HG03039 (cell line): ENCODE measurements around the gene SLC44A1.
A peak's percentile ranks its signal among the peaks of the same experiment; 100 is the strongest.

Source experiments
- ATAC-seq: cut with Tn5 transposase; IDR thresholded peaks from one replicate; pipeline ENCODE4 v1.9.1; 2021; ENCODE audit warnings: mild to moderate bottlenecking, moderate library complexity; ENCODE audit not compliant: unreplicated experiment

The SLC44A1 gene

DNA sequence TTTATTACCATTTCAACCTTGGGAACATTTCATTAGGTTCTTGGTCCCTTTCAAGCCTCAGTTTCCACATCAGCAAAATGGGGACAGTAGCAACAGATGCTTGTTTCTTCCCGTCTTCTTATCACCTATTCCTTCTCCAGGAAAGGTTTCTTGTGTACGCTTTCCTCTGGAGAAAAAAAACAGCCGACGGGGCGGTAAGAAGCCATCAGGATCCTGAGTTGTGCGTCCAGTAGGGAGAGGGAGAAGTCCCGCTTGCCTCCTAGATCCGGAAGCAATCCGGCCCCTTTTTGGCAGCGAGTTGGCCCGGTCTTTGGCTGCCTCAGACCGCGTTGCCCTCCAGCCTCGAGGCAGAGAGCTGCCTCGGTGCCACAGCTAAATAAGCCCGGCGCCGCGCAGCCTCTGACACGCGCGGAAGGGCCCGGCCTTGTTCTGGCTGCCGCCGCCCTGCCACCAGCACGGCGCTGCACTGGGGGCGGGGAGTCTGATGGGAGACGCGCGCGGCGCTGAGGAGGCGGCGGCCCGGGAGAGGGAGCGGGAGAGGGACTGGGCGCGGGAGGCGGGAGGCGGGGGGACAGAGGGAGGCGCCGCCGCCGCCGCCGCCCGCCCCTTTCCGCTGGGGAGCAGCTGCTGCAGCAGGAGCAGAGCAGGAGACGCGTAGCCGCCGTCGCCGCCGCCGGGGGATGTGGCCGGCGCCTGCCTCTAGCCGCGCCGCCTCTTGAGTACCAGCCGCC lies at the start of gene SLC44A1:
TSS of gene SLC44A1 (plus strand) at position 649 of the 731 bp plus-strand sequence. CDS start 218 bp downstream, outside the sequence.
- peak; percentile 88 for ATAC-seq

DNA sequence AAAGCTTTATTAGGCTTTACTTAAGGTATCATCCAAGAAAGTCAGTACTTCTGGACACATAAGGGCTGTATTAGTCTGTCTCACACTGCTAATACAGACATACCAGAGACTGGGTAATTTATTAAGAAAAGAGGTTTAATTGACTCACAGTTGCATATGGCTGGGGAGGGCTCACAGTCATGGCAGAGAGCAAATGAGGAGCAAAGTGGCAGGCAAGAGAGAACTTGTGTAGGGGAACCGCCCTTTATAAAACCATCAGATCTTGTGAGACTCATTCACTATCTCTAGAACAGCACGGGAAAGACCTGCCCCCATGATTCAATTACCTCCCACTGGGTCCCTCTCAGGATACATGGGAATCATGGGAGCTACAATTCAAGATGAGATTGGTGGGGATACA lies 49.2 kb upstream of the SLC44A1 start:
- ATAC-seq: no peak

DNA sequence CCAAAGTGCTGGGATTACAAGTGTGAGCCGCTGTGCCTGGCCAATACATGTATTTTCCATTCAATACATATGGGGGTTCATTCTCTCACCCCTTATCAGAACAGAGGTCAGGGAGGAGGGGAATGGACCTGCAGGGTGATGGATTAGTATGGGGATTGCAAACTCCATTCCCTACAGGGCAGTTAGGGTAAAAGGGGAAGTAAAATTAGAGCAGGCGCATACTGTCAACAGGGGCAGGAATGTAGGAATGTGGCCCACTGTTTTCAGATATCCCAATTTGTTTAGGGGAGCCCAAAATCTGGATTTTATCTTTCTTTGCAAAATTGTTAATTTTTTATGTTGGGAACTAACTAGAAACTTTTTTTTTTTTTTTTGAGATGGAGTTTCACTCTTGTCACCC lies 46.4 kb upstream of the SLC44A1 start:
- ATAC-seq: no peak

DNA sequence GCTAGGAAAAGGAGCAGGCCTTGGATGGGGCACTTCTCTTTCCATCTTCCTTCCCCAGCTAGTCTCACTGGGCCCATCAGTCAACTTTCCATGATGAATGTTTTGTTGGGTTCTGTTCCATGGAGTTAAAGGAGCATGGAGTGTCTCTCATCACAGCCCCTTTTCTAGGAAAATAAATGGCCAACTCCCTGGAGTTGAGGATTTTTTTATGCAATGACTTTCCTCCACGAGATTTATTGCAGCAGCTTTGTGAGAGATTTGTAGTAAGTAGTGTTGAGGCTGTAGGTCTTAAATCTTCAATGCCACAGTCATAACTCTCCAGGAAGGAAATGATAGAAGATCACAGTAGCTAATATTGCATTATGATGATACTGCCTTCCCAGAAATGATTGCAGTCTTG lies 45.6 kb upstream of the SLC44A1 start:
- no peak for ATAC-seq

DNA sequence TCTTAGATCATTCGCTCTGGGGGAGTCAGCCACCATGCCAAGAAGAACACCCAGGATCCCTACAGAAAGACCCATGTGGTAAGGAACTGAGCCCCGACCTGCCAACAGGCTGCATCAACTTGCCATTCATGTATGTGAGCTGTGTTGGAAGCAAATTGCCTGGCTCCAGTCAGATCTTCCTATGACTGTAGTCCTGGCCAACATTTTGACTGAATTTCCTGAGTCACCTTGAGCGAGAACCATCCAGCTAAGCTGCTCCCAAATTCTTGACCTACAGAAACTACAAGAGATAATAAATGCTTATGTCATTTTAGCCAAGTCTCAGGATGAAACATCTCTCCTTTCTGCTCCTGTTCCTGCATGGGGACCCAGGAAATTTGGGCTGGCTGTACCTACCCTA lies 40.0 kb upstream of the SLC44A1 start:
- no peak for ATAC-seq

- ATAC-seq: no peak
Measured at GRCh38 chr9:105205787-105206495, 38.5 kb upstream of the SLC44A1 start.

DNA sequence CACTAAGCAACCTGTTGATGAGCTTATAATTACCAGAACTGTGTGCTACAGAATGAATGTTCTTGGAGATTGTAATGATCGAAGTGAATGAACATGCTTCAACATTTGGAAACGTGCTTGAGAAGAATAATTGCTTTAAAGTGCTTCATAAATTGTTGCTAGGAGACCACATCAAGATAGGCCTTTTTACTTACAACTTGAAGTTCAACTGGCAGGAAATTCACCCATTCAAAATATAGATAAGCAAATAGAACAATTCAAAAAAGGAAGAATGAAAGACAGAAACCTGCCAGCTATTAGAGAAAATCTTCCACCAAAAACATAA lies 38.0 kb upstream of the SLC44A1 start:
- no peak for ATAC-seq

GRCh38 chr9:105206821-105207699 lies 37.4 kb upstream of the SLC44A1 start:
- no peak for ATAC-seq

- ATAC-seq: no peak
Measured at GRCh38 chr9:105216440-105217178, 27.8 kb upstream of the SLC44A1 start.

DNA sequence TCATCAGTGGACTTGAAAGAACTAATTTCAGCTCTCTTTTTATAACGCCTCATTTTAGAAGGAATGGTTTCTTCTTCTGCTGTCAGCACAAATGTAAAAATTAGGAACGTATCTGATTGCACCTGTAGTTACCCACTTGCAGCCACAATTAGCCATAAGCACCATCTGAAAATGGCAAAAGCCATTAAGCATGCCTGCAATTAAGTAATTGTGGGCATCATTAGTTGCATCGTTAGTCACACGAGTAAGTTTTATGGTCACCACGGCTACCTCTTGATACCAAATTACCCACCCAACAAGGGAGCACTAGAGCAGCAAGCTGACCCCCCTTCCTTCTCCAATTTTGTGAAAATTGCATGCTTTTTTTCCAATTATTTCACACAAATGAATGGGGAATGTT lies 25.8 kb upstream of the SLC44A1 start:
- ATAC-seq: no peak

DNA sequence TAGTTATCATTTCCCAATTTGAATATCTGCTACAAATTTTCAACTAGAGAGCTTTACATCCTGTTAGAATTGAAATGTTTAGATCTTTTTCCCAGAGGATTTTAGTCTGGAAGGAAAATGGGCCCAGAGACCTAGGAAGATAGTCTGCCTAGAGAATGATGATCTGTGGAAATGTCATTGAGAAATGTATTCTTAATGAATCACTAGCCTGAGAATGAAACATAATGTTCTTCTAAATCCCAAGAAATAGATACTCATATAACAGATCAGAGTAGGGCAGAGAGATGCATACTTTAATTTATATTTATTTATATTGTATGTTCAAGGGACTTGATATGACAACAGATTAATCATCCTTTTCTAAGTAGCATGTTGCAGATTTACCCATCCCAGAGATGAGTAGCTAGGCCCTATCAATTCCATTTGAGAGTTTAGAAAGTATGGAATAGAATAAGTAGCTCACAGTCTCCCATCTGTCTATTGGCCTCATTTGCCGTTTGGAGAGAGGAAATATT lies 25.1 kb upstream of the SLC44A1 start:
- no peak for ATAC-seq

DNA sequence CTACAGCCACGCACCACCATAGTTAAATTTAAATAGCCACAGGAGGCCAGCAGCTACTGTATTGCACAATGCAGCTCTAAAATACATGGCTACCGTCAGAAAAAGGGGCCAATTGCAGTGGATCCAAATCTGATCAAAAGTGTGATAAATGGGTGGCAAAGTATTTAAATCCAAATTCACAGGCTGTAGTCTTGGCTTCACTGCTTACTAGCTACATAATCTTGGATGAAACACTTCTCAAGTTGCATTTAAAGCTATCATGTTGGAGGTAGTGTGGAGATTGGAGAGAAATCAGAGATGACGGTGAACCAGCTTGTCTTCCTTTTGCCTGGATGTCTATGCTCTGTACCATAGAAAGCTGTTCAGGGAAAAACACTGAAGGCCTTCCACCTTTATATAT lies 24.0 kb upstream of the SLC44A1 start:
- no peak for ATAC-seq

DNA sequence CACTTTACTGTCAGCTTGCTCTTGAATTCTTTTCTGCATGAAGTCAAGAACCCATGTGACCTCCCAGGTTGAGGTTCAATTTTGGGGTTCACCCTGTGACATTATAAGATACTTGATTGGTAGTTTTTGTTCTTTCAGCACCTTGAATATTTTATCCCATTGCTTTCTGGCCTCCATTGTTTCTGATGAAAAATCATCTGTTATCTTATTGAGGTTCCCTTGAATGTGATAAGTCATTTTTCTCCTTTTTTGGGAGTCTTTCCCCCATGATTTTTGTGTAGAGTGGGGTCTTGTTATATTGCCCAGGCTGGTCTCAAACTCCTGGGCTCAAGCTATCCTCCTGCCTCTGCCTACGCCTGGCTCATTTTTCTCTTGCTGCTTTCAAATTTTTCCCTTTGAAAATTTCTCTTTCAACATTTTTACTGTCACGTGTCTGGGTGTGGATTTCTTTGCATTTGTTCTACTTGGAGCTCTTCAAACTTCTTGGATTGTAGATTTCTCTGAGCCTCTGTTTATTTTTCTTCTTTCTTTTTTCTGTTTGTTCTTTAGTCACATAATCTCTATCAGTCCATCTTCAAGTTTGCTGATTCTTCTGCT lies 20.8 kb upstream of the SLC44A1 start:
- no peak for ATAC-seq

- ATAC-seq: no peak
Measured at GRCh38 chr9:105226055-105226454, 18.4 kb upstream of the SLC44A1 start.

DNA sequence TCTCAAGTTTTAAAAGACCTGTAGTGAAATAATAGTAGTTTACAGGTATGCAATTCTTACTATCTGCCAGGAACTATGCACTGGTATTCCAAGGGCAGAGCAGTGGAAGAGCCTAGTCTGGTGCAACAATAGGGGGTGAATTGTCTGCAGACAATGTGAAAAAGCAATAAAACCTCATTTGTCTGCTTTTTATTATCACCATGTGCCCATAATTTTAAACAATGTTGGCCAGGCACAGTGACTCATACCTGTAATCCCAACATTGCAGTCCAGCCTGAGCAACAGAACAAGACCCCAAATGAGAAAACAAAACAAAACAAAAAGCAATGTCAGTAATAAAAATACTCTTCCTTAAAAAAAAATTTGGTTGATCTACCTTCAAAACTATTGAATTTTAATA lies 12.2 kb upstream of the SLC44A1 start:
- ATAC-seq: no peak

- no peak for ATAC-seq
Measured at GRCh38 chr9:105233873-105234272, 10.6 kb upstream of the SLC44A1 start.

DNA sequence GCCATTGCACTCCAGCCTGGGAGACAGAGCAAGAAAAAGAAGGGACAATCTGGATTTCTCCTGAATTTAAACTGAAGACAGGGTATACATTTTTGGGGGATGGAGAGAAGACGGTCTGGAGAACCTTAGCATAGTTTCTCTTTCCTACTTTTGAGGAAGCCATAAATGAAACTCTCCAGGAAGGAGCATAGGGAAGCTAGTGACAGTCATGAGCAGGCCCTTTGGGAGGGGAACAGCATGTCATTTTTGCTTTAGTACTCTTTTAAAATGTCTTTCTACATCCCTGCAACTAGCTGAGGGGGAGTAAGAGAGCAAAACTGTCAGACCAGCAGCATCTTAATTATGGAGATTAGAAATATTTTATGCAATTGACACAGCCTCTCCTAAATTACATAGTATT lies 8.2 kb upstream of the SLC44A1 start:
- no peak for ATAC-seq

DNA sequence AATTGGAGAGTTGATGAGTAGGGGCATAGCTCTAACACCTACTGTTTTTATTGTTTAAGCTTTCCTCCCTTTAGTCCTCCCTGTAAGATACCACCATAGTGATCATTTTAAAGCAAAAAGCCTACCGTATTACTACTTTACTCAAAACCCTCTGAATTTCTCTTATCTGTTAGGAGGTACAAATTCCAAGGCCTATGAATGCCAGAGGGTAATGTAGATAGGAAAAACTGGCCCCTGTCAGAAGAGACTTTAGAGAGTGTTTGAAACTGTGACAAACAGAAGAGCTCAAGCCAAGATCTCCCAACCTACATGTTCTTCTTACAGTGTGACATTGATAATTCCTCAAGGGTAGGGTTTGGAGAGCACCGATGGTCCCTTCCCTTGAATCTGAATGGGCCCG lies 7.2 kb upstream of the SLC44A1 start:
- ATAC-seq: no peak

DNA sequence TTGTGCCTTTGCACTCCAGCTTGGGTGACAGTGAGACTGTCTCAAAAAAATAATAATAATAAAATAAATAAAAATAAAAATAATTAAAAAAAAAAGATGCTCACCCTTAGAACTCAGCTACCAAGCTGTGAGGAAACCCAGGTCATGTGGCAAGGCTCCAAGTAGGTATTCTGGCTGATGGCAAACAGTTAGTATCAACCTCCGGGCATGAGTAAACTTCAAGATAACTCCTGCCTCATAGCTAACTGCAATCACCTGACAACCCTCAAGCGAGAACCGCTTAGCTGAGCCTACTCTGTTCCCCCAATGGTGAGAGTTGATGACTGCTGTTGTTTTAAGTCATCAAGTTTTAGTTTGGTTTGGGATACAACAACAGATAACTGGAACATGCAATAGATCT lies 6.1 kb upstream of the SLC44A1 start:
- no peak for ATAC-seq

- no peak for ATAC-seq
Measured at GRCh38 chr9:105241356-105242043, 3.0 kb upstream of the SLC44A1 start.
